Activated CD8-positive, alpha-beta T cell treated with anti-CD3 and anti-CD28 coated beads, Interleukin-2, amount 10 ng/mL, durations not matched to agents 7 days and 5 days (primary cell): ENCODE measurements around the gene PROCA1. TPM values are rescaled to one million over a fixed set of nuclear protein-coding genes. Genes with fewer than 3 reads are reported as not detected.

Source experiments
- ATAC-seq: fragments of 150-1000 bp; cut with Tn5 transposase; one replicate; pipeline ENCODE4 v1.10.0; 2021; ENCODE audit warnings: moderate library complexity
- CTCF ChIA-PET: fragments of 350-600 bp; sonication (Branson Sonifier 250); formaldehyde crosslinking; loops from one replicate; lab custom pipeline; 2021; ENCODE audit warnings: antibody characterized with exemption; lab: Charles Lee
- POLR2A ChIA-PET: fragments of 350-600 bp; sonication (Branson Sonifier 250); formaldehyde crosslinking; loops from one replicate; lab custom pipeline; 2021; ENCODE audit warnings: antibody characterized with exemption; lab: Charles Lee
- DNase-seq: peaks from one replicate; pipeline ENCODE4 v3.0.0-alpha.2; 2020
- H3K27ac Mint-ChIP-seq: one replicate; pipeline ENCODE4 v1.8.0; 2021; ENCODE audit warnings: mild to moderate bottlenecking, mixed read lengths
- H3K27me3 Mint-ChIP-seq: one replicate; pipeline ENCODE4 v1.8.0; 2021; ENCODE audit warnings: low read depth, mixed read lengths
- H3K36me3 Mint-ChIP-seq: one replicate; pipeline ENCODE4 v1.8.0; 2021; ENCODE audit warnings: low read depth, mixed read lengths
- H3K4me1 Mint-ChIP-seq: one replicate; pipeline ENCODE4 v1.8.0; 2021; ENCODE audit warnings: low read depth, mixed read lengths
- H3K4me3 Mint-ChIP-seq: one replicate; pipeline ENCODE4 v1.8.0; 2021; ENCODE audit warnings: mild to moderate bottlenecking, mixed read lengths
- H3K9me3 Mint-ChIP-seq: one replicate; pipeline ENCODE4 v1.8.0; 2022; ENCODE audit warnings: mixed read lengths; ENCODE audit not compliant: insufficient read depth
- total RNA-seq, 2 experiments: library from RNA; stranded (reverse); gene quantifications; one replicate each; pipeline ENCODE4 v1.2.3, GENCODE V29; 2021

The PROCA1 gene
- total RNA-seq, 2 experiments from 2014 or later: 5.3 to 6.1 TPM

DNA sequence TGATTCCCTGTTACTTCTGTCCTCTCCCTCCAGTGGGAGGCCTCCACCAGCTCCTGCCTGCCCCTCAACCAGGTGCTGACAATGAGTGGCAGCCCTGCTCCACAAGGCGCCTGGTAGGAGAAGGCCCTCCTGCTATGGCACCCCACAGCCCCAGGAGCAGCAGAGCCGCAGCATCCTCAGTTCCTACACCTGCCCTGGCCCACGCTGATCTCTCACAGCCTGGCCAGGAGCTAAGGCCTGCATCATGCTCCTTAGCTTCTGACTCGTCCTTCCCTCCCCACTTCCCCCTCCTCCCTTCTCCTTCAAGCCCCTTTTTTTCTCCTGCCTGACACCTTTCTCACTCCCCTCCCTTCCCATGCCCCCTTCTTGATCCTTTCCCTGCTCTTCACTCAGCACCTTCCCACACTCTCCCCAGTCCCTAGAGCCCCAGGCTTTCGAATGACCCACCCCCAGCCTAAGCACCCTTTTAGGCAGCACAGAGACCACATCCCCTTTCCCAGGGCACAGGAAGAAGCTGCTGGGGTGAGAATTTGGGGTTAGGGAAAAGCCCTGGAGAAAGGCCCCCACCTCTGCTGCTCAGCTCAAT lies 6.5 kb downstream of the PROCA1 start:
- DNase-seq: no peak
- CTCF ChIA-PET: no interaction called here

DNA sequence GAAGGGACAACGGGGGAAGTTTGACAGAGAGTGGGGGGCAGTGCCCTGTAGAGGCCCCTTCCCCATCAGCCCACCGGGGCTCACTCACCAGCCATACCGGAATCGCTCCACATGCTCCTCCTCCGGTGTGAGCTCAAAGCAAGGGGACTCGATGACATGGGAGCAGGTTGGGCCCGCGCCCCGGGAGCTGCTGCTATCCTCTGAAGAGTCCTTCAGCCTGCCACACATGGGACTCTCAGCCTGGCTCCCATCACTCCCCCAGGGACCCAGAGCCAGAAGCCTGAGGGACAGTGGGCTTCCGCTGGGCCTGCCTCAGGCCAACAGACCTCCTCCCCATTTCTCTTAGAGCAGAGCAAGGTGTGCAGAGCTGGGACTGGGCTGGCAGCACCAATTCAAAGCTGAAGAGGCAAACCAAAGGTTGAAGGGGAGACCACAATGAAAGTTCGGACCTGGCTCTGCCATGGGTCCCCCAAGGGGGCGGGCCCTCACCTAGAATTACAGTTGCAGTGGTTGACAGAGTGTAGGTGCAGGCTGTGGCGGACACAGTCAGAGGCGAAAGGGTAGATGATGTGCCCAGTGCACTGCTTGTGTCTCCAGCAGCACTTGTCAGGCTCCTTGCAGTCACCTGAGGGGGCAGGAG lies 7.3 kb downstream of the PROCA1 start:
- peaks cover 51% of the 10 kb centered on the region for H3K36me3 Mint-ChIP-seq
- no peaks in the 10 kb centered on the region for H3K27me3 Mint-ChIP-seq
- no peaks in the 10 kb centered on the region for H3K9me3 Mint-ChIP-seq
- DNase-seq (no peak), ATAC-seq (no peak)
- H3K27ac Mint-ChIP-seq: no peak overlapping the region
- CTCF ChIA-PET: no interaction called here
- POLR2A ChIA-PET: interaction anchor here (1.2 to 1.6 kb wide), 2 partner anchors 16 to 59 kb away, joined by 3 to 4 read pairs; partner anchors contain the start of genes BLTP2 and RPL23A
- no peak overlapping the region for H3K4me3 Mint-ChIP-seq
- no peaks in the 10 kb centered on the region for H3K4me1 Mint-ChIP-seq

More for the DNA sequence above, 6.5 kb downstream of the PROCA1 start:
- H3K4me1 Mint-ChIP-seq: peaks cover 1% of the 10 kb centered on the region
- no peaks in the 10 kb centered on the region for H3K27me3 Mint-ChIP-seq
- ATAC-seq: no peak
- H3K9me3 Mint-ChIP-seq: no peaks in the 10 kb centered on the region
- peak overlapping the region; percentile 43 for H3K27ac Mint-ChIP-seq
- POLR2A ChIA-PET: interaction anchor here (1.2 to 1.6 kb wide), 2 partner anchors 15 to 60 kb away, joined by 3 to 4 read pairs; partner anchors contain the start of genes BLTP2 and RPL23A
- H3K36me3 Mint-ChIP-seq: peaks cover 42% of the 10 kb centered on the region
- no peak overlapping the region for H3K4me3 Mint-ChIP-seq

DNA sequence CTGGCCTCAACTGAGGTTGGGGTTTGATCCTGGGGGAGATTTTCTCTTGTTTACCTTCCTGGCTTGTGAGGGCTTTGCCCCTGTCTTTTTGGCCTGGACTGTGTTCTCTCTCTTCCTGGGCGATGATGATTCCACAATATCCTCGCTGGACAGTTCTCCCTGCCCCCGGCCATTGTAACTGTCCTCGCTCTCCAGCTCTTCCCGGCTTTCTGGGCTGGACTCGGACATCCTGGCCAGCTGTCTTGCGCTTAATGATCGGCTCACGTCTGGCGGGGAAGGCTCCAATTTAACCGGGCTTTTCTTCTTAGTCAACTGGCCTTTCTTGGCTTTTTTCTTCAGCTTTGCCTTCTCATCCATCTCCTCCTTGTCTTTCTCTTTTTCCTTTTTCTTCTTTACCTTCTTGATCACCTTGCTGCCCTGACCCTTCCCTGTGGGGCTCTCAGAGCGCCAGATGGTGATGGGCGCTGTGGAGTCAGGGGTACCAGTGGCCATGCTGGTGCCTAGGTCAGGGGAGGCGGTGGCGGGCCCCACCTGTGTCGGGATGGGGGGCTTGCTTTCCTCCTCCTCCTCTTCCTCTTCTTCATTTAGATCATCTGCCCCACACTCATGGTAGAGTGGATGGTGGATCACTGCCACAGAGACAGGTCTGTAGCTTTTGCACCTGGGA lies 8.0 kb downstream of the PROCA1 start:
- Mint-ChIP-seq H3K4me3 (no peak overlapping the region), H3K27ac (no peak overlapping the region), H3K27me3 (no peaks in the 10 kb centered on the region), H3K9me3 (no peaks in the 10 kb centered on the region), H3K4me1 (no peaks in the 10 kb centered on the region), H3K36me3 (peaks cover 55% of the 10 kb centered on the region)
- POLR2A ChIA-PET: interaction anchor here (1.2 kb wide), 1 partner anchor 59 kb away, joined by 3 read pairs; the partner anchor contains the start of gene BLTP2
- ATAC-seq (no peak), DNase-seq (no peak)
- CTCF ChIA-PET: no interaction called here

DNA sequence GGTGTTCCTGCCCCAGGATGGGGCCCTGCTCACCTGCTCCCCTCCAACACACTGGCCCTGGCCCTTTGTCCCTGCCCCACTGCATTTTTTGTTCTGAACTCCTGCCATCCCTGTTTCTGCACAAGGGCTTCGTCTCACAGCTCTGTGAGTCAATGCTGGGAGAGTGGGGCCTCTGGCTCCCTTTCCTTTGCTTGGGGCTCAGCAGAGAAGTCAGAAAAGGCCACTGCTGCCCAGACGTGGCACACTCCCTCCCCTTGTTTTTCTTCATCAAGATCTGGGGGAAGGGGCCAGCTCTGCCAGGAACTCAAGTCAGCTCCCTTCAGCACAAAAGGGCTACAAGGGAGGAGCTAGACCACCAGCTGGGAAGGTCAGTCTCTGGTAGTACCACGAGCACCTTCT lies 8.9 kb downstream of the PROCA1 start:
- DNase-seq (no peak), ATAC-seq (no peak)
- CTCF ChIA-PET: interaction anchor here (1.1 to 1.5 kb wide), 3 partner anchors 8 to 59 kb away, joined by 3 to 4 read pairs (median 4); partner anchors contain the start of gene PROCA1
- Mint-ChIP-seq H3K36me3 (peaks cover 63% of the 10 kb centered on the region), H3K27me3 (no peaks in the 10 kb centered on the region), H3K9me3 (no peaks in the 10 kb centered on the region), H3K27ac (no peak overlapping the region), H3K4me1 (no peaks in the 10 kb centered on the region), H3K4me3 (no peak overlapping the region)
- POLR2A ChIA-PET: interaction anchor here (2.1 kb wide), 1 partner anchor 8 kb away, joined by 15 read pairs; the partner anchor contains the start of gene PROCA1

- H3K4me3 Mint-ChIP-seq: no peak overlapping the region
- H3K27me3 Mint-ChIP-seq: no peaks in the 10 kb centered on the region
- no peak overlapping the region for H3K27ac Mint-ChIP-seq
- H3K9me3 Mint-ChIP-seq: no peaks in the 10 kb centered on the region
- DNase-seq: no peak
- H3K4me1 Mint-ChIP-seq: no peaks in the 10 kb centered on the region
- ChIA-PET CTCF (interaction anchor here (1.1 to 1.5 kb wide), 3 partner anchors 9 to 58 kb away, joined by 3 to 4 read pairs (median 4); partner anchors contain the start of gene PROCA1), POLR2A (interaction anchor here (2.1 kb wide), 1 partner anchor 9 kb away, joined by 15 read pairs; the partner anchor contains the start of gene PROCA1)
- peaks cover 64% of the 10 kb centered on the region for H3K36me3 Mint-ChIP-seq
- no peak for ATAC-seq
Measured at GRCh38 chr17:28702026-28702751, 9.5 kb downstream of the PROCA1 start.

DNA sequence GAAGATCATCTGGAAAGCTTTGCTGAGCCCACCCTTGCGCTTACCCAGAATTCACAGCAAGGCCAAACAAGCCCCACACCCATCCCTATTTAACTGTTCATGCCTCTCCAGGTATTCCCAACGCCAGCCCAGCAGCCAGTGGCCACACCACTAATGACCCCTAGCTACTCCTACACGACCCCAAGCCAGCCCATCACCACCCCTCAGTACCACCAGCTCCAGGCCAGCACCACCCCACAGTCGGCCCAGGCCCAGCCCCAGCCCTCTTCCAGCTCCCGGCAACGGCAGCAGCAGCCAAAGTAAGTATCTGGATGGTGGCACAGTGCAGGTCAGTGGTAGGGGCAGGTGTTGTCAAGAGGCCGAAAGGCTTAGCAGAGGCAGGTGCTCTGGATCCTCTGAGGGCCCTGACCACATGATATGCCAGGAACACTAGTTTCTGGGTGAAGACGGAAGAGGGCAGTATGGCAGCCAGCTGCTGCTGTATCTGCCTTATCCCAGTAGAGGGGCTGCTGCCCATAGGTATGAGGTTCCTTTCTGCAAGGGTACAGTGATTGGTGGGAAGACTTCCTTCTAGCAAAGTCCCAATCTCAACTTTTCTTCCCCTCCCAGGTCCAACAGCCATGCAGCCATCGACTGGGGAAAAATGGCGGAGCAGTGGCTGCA lies 10.7 kb downstream of the PROCA1 start:
- ChIA-PET CTCF (no interaction called here), POLR2A (interaction anchor here (2.1 kb wide), 1 partner anchor 10 kb away, joined by 15 read pairs; the partner anchor contains the start of gene PROCA1)
- Mint-ChIP-seq H3K36me3 (peaks cover 66% of the 10 kb centered on the region), H3K27ac (no peak overlapping the region), H3K4me1 (no peaks in the 10 kb centered on the region), H3K4me3 (no peak overlapping the region), H3K9me3 (no peaks in the 10 kb centered on the region), H3K27me3 (no peaks in the 10 kb centered on the region)
- DNase-seq: no peak
- ATAC-seq: no peak

DNA sequence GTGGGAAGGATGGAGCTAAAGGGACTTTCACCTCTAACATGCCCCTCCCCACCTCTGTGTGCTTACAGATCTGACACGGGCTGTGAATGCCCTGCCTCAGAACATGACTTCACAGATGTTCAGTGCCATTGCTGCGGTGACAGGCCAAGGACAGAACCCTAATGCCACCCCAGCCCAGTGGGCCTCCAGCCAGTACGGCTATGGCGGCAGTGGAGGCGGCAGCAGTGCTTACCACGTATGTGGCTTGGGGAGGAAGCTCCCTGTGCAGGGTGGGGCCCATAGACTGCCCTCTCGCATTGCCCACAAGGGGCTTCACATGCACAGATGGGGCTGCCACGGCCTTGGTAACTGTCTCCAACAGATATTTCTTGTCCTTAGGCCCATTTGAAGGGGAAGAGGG lies 11.4 kb downstream of the PROCA1 start:
- peaks cover 71% of the 10 kb centered on the region for H3K36me3 Mint-ChIP-seq
- no peaks in the 10 kb centered on the region for H3K27me3 Mint-ChIP-seq
- no peak overlapping the region for H3K4me3 Mint-ChIP-seq
- no peaks in the 10 kb centered on the region for H3K9me3 Mint-ChIP-seq
- DNase-seq: no peak
- H3K4me1 Mint-ChIP-seq: no peaks in the 10 kb centered on the region
- no peak for ATAC-seq
- H3K27ac Mint-ChIP-seq: no peak overlapping the region
- ChIA-PET CTCF (no interaction called here), POLR2A (no interaction called here)

- Mint-ChIP-seq H3K4me1 (no peaks in the 10 kb centered on the region), H3K9me3 (no peaks in the 10 kb centered on the region), H3K27me3 (no peaks in the 10 kb centered on the region), H3K4me3 (no peak overlapping the region), H3K27ac (no peak overlapping the region), H3K36me3 (peaks cover 76% of the 10 kb centered on the region)
- POLR2A ChIA-PET: interaction anchor here (0.9 kb wide), 1 partner anchor 13 kb away, joined by 4 read pairs; the partner anchor contains the start of gene PROCA1
- DNase-seq (no peak), ATAC-seq (no peak)
- CTCF ChIA-PET: interaction anchor here (1.2 kb wide), 1 partner anchor 54 kb away, joined by 3 read pairs; no protein-coding TSS in a partner anchor
Measured at GRCh38 chr17:28698253-28698941, 13.3 kb downstream of the PROCA1 start.

GRCh38 chr17:28693869-28694268 lies 17.8 kb downstream of the PROCA1 start:
- CTCF ChIA-PET: interaction anchor here (1.3 kb wide), 1 partner anchor 47 kb away, joined by 3 read pairs; no protein-coding TSS in a partner anchor
- no peaks in the 10 kb centered on the region for H3K9me3 Mint-ChIP-seq
- H3K4me3 Mint-ChIP-seq: no peak overlapping the region
- no peaks in the 10 kb centered on the region for H3K4me1 Mint-ChIP-seq
- H3K27me3 Mint-ChIP-seq: no peaks in the 10 kb centered on the region
- DNase-seq (no peak), ATAC-seq (no peak)
- peaks cover 69% of the 10 kb centered on the region for H3K36me3 Mint-ChIP-seq
- H3K27ac Mint-ChIP-seq: no peak overlapping the region
- POLR2A ChIA-PET: interaction anchor here (0.6 to 1.5 kb wide), 3 partner anchors 18 to 287 kb away, joined by 3 read pairs; no protein-coding TSS in a partner anchor

DNA sequence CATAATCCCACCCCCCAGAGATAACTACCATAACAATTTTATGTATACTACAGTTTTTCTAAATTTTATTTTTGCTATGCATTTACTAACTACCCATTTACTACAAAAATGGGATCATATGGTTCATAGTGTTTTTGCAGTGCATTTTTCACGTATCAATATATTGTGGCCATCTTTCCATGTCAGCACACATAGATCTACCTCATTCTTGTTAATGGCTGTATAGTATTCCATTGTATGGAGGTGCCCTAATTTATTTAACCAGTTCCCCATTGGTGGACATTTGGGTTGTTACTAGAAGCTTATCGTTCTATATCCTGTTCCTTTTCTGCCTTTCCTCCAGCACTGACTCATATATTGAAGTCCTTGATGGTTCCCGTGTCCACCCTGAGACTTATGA lies 22.7 kb downstream of the PROCA1 start:
- H3K4me3 Mint-ChIP-seq: no peak overlapping the region
- no peaks in the 10 kb centered on the region for H3K27me3 Mint-ChIP-seq
- H3K36me3 Mint-ChIP-seq: peaks cover 69% of the 10 kb centered on the region
- ATAC-seq: no peak
- no peak overlapping the region for H3K27ac Mint-ChIP-seq
- no peaks in the 10 kb centered on the region for H3K9me3 Mint-ChIP-seq
- ChIA-PET POLR2A (no interaction called here), CTCF (interaction anchor here (1.1 to 1.5 kb wide), 2 partner anchors 42 to 45 kb away, joined by 3 read pairs; no protein-coding TSS in a partner anchor)
- no peak for DNase-seq
- no peaks in the 10 kb centered on the region for H3K4me1 Mint-ChIP-seq
